ENCODE measurements around the gene GPHB5. TPM values are rescaled to one million over a fixed set of nuclear protein-coding genes. Genes with fewer than 3 reads are reported as not detected.

Gene GPHB5
- total RNA-seq, 4 donors from 2014 or later: not detected

- Histone ChIP-seq H3K36me3 (no peaks in the 10 kb centered on the region), H3K27ac (no peak overlapping the region), H3K9me3 (no peaks in the 10 kb centered on the region), H3K4me1 (no peaks in the 10 kb centered on the region), H3K4me3 (no peak overlapping the region), H3K27me3 (peaks cover 0 to 3% (median 0%) of the 10 kb centered on the region in 4 donors)
- WGBS, 2 donors: 59 to 60% methylated on average over 3 of the region's 3 CpGs
- TF ChIP-seq CTCF (IDR thresholded peaks at IDR 0.05): no peak
- TF ChIP-seq POLR2A (IDR thresholded peaks at IDR 0.05): no peak
- intact Hi-C loops (cut with DNase I): no loop called here
- no peak for DNase-seq
Observed at GRCh38 chr14:63345826-63346225, 27.1 kb upstream of the GPHB5 start.

GRCh38 chr14:63344336-63344735 is 25.6 kb upstream of the GPHB5 start:
- Histone ChIP-seq H3K27me3 (peaks cover 0 to 3% (median 0%) of the 10 kb centered on the region in 4 donors), H3K27ac (no peak overlapping the region), H3K4me1 (no peaks in the 10 kb centered on the region), H3K4me3 (no peak overlapping the region), H3K9me3 (no peaks in the 10 kb centered on the region), H3K36me3 (no peaks in the 10 kb centered on the region)
- TF ChIP-seq POLR2A (IDR thresholded peaks at IDR 0.05): no peak
- TF ChIP-seq CTCF (IDR thresholded peaks at IDR 0.05): no peak
- intact Hi-C loops (cut with DNase I): no loop called here
- DNase-seq: no peak
- WGBS, 2 donors: 61 to 75% methylated on average over 4 of the region's 4 CpGs

GRCh38 chr14:63343878-63344277 is 25.1 kb upstream of the GPHB5 start:
- no peak overlapping the region for H3K27ac ChIP-seq
- H3K4me1 ChIP-seq: no peaks in the 10 kb centered on the region
- intact Hi-C loops (cut with DNase I): no loop called here
- H3K27me3 ChIP-seq: peaks cover 0 to 3% (median 0%) of the 10 kb centered on the region in 4 donors
- no peak for DNase-seq
- no peaks in the 10 kb centered on the region for H3K9me3 ChIP-seq
- no peaks in the 10 kb centered on the region for H3K36me3 ChIP-seq
- H3K4me3 ChIP-seq: no peak overlapping the region
- TF ChIP-seq POLR2A (IDR thresholded peaks at IDR 0.05) (no peak), CTCF (IDR thresholded peaks at IDR 0.05) (no peak)
- WGBS, 2 donors: 70 to 79% methylated on average over 1 of the region's 1 CpG

GRCh38 chr14:63342371-63342770 is 23.6 kb upstream of the GPHB5 start:
- no peak overlapping the region for H3K27ac ChIP-seq
- H3K4me3 ChIP-seq: no peak overlapping the region
- TF ChIP-seq CTCF (IDR thresholded peaks at IDR 0.05) (no peak), POLR2A (IDR thresholded peaks at IDR 0.05) (no peak)
- H3K4me1 ChIP-seq: no peaks in the 10 kb centered on the region
- H3K36me3 ChIP-seq: no peaks in the 10 kb centered on the region
- 63 to 64% methylated on average over 7 of the region's 7 CpGs for WGBS, 2 donors
- no peaks in the 10 kb centered on the region for H3K9me3 ChIP-seq
- peaks cover 0 to 3% (median 0%) of the 10 kb centered on the region in 4 donors for H3K27me3 ChIP-seq
- intact Hi-C loops (cut with DNase I): no loop called here
- no peak for DNase-seq

- no peaks in the 10 kb centered on the region for H3K9me3 ChIP-seq
Observed at GRCh38 chr14:63328787-63329737, 10.3 kb upstream of the GPHB5 start.

More at GRCh38 chr14:63328787-63329737, 10.3 kb upstream of the GPHB5 start:
- TF ChIP-seq CTCF (IDR thresholded peaks at IDR 0.05): no peak
- TF ChIP-seq POLR2A (IDR thresholded peaks at IDR 0.05): no peak
- H3K36me3 ChIP-seq: no peaks in the 10 kb centered on the region
- no peaks in the 10 kb centered on the region for H3K4me1 ChIP-seq
- H3K4me3 ChIP-seq: no peak overlapping the region
- 50 to 58% methylated on average over 6 of the region's 6 CpGs for WGBS, 2 donors
- DNase-seq: no peak
- H3K27me3 ChIP-seq: no peaks in the 10 kb centered on the region
- no peak overlapping the region for H3K27ac ChIP-seq
- intact Hi-C loops (cut with DNase I): no loop called here

Data from esophagus squamous epithelium (tissue), 5 donors.